Gastrocnemius medialis (tissue), 4 donors: ENCODE measurements around the gene TEFM.

Experiments
- POLR2A ChIP-seq, 2 donors: fragments of 450-650 bp; IDR thresholded peaks; one replicate each; pipeline ENCODE4 v1.6.1; 2017; ENCODE audit warnings: antibody characterized with exemption in 2 of 2, mild to moderate bottlenecking in 2 of 2, moderate library complexity in 2 of 2
- TF ChIP-seq, protein P1 (sequence below), 5 experiments: fragments of 450-650 bp in 3 of 5; fragments of 200-600 bp in 2 of 5; sonication (generic) in 2 of 5; IDR thresholded peaks in 4 of 5; conservative IDR thresholded peaks in 1 of 5; 1 replicate in 4 of 5; 2 replicates in 1 of 5; pipeline ENCODE4 v1.5.1; 2016 to 2019; ENCODE audit warnings: antibody characterized with exemption in 5 of 5, mild to moderate bottlenecking in 3 of 5, moderate library complexity in 3 of 5

DNA sequence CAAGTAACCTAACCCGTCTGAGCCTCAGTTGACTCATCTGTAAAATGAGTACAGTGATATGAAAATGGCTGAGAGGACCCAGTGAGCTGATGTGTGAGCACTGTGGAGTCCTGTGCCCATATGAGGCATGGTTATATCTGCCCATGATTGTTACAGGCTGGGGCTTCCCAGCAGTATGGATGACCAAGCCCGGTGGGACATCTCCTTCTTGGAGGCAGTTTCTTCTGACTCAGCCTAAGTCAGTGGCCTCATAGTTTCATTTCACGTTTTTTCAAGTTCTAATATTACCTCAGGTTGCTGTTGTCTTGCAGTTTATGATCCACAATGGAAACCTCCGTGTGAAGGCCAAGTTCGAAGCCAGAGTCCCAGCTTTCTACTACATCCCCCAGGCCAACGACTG, 20.5 kb upstream of the TEFM start:
- TF ChIP-seq POLR2A (IDR thresholded peaks at IDR 0.05), result no peak
- TF ChIP-seq, protein P1, sequence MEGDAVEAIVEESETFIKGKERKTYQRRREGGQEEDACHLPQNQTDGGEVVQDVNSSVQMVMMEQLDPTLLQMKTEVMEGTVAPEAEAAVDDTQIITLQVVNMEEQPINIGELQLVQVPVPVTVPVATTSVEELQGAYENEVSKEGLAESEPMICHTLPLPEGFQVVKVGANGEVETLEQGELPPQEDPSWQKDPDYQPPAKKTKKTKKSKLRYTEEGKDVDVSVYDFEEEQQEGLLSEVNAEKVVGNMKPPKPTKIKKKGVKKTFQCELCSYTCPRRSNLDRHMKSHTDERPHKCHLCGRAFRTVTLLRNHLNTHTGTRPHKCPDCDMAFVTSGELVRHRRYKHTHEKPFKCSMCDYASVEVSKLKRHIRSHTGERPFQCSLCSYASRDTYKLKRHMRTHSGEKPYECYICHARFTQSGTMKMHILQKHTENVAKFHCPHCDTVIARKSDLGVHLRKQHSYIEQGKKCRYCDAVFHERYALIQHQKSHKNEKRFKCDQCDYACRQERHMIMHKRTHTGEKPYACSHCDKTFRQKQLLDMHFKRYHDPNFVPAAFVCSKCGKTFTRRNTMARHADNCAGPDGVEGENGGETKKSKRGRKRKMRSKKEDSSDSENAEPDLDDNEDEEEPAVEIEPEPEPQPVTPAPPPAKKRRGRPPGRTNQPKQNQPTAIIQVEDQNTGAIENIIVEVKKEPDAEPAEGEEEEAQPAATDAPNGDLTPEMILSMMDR (IDR thresholded peaks at IDR 0.05 in 4 of 5, conservative IDR thresholded peaks at IDR 0.05 in 1 of 5), result no peak
